H1 (cell line): Measurements from ENCODE around the gene CYRIA. TPM values are rescaled to one million over a fixed set of nuclear protein-coding genes. Genes with fewer than 3 reads are reported as not detected.

Source experiments
- CTCF ChIA-PET: fragments of 300-600 bp; sonication (Branson Sonifier 250); formaldehyde crosslinking; loops from one replicate; lab custom pipeline; 2021; ENCODE audit not compliant: partially characterized antibody; lab: Charles Lee
- POLR2A ChIA-PET: fragments of 300-600 bp; sonication (Branson Sonifier 250); formaldehyde crosslinking; loops from one replicate; lab custom pipeline; 2021; ENCODE audit warnings: inconsistent platforms; ENCODE audit not compliant: partially characterized antibody; lab: Charles Lee
- DNase-seq, 2 experiments: peaks; one replicate each; pipeline versions ENCODE4 v3.0.0 to v3.0.0-alpha.2; 2010 to 2022; ENCODE audit warnings: low spot score in 2 of 2, low read depth in 1 of 2, mixed read lengths in 1 of 2
- FAIRE-seq: peaks from 2 replicates; lab custom pipeline; 2011; peaks lifted over from hg19 to GRCh38; lab: Jason Lieb, UNC
- H2AFZ ChIP-seq: 2 replicates; pipeline ENCODE4 v1.8.1; 2012; ENCODE audit warnings: low read length, inconsistent platforms
- H2AK5ac ChIP-seq: 2 replicates; pipeline ENCODE4 v1.6.1; 2013; ENCODE audit warnings: low read depth, low read length
- H2BK120ac ChIP-seq: replicated peaks from 2 replicates; pipeline ENCODE3; 2013; ENCODE audit warnings: low read depth, low read length, inconsistent platforms
- H2BK12ac ChIP-seq: 2 replicates; pipeline ENCODE4 v1.6.1; 2013; ENCODE audit warnings: low read depth, low read length
- H2BK15ac ChIP-seq: 2 replicates; pipeline ENCODE4 v1.6.1; 2013; ENCODE audit warnings: low read length
- H2BK20ac ChIP-seq: 2 replicates; pipeline ENCODE4 v1.6.1; 2013; ENCODE audit warnings: low read length
- H2BK5ac ChIP-seq: 2 replicates; pipeline ENCODE4 v1.6.1; 2013; ENCODE audit warnings: low read depth, low read length
- H3K14ac ChIP-seq: 2 replicates; pipeline ENCODE4 v1.6.1; 2013; ENCODE audit warnings: inconsistent platforms; ENCODE audit not compliant: insufficient read length
- H3K18ac ChIP-seq: 2 replicates; pipeline ENCODE4 v1.6.1; 2013; ENCODE audit warnings: low read length; ENCODE audit errors: extremely low read depth
- H3K23ac ChIP-seq: 2 replicates; pipeline ENCODE4 v1.6.1; 2013; ENCODE audit warnings: inconsistent platforms; ENCODE audit not compliant: insufficient read length
- H3K23me2 ChIP-seq: 2 replicates; pipeline ENCODE4 v1.6.1; 2013; ENCODE audit warnings: low read depth, low read length
- H3K27ac ChIP-seq: 2 replicates; pipeline ENCODE4 v1.6.1; 2011; ENCODE audit warnings: low read depth, low read length, inconsistent platforms
- H3K27me3 ChIP-seq, 4 experiments: replicated peaks in 1 of 4; 1 replicate in 1 of 4; 2 replicates in 3 of 4; pipeline versions ENCODE4 v1.6.1 to v1.8.1; 2011 to 2013; ENCODE audit warnings: low read length in 3 of 4, mild to moderate bottlenecking in 3 of 4, inconsistent platforms in 2 of 4, mixed read lengths in 2 of 4, moderate library complexity in 1 of 4; ENCODE audit not compliant: control insufficient read depth in 3 of 4, insufficient read depth in 3 of 4; ENCODE audit errors: extremely low read depth in 1 of 4
- H3K36me3 ChIP-seq, 4 experiments: 2 replicates each; pipeline versions ENCODE4 v1.6.1 to v1.8.1; 2011 to 2013; ENCODE audit warnings: mild to moderate bottlenecking in 4 of 4, low read length in 3 of 4, moderate library complexity in 2 of 4, control low read depth in 1 of 4, inconsistent platforms in 1 of 4; ENCODE audit not compliant: insufficient read depth in 4 of 4, control insufficient read depth in 2 of 4
- H3K4ac ChIP-seq: replicated peaks from 2 replicates; pipeline ENCODE3; 2013; ENCODE audit warnings: low read length, low read depth, mixed read lengths, inconsistent platforms; ENCODE audit not compliant: insufficient read length
- H3K4me1 ChIP-seq, 4 experiments: replicated peaks in 1 of 4; 1 replicate in 1 of 4; 2 replicates in 3 of 4; pipeline versions ENCODE4 v1.6.1 to v1.8.1; 2011 to 2013; ENCODE audit warnings: low read length in 3 of 4, inconsistent platforms in 2 of 4, mixed read lengths in 1 of 4; ENCODE audit not compliant: insufficient read depth in 4 of 4, control insufficient read depth in 3 of 4
- H3K4me2 ChIP-seq, 2 experiments: 2 replicates each; pipeline versions ENCODE4 v1.6.1 to v1.8.1; 2011 to 2013; ENCODE audit warnings: low read depth in 2 of 2, low read length in 2 of 2, control low read depth in 1 of 2, inconsistent platforms in 1 of 2, mild to moderate bottlenecking in 1 of 2; ENCODE audit not compliant: insufficient read depth in 1 of 2
- H3K4me3 ChIP-seq, 4 experiments: fragments of 200-600, 300-600 bp in 1 of 4; sonication (generic), shearing (Covaris generic), sonication (Bioruptor Twin) in 1 of 4; 2 replicates each; pipeline versions ENCODE4 v1.5.1 to v1.8.1; 2011 to 2016; ENCODE audit warnings: low read length in 4 of 4, low read depth in 3 of 4, control low read depth in 2 of 4, inconsistent platforms in 2 of 4, mild to moderate bottlenecking in 2 of 4, mixed read lengths in 1 of 4, moderate library complexity in 1 of 4; ENCODE audit not compliant: insufficient read depth in 2 of 4; ENCODE audit errors: extremely low read depth in 1 of 4
- H3K56ac ChIP-seq: replicated peaks from 2 replicates; pipeline ENCODE3; 2013; ENCODE audit warnings: low read depth, mild to moderate bottlenecking, mixed read lengths, low read length, inconsistent platforms; ENCODE audit not compliant: insufficient read length
- H3K79me1 ChIP-seq: 2 replicates; pipeline ENCODE4 v1.6.1; 2013; ENCODE audit warnings: low read depth, low read length, control low read depth
- H3K79me2 ChIP-seq, 2 experiments: 2 replicates each; pipeline versions ENCODE4 v1.6.1 to v1.8.1; 2012 to 2013; ENCODE audit warnings: low read length in 2 of 2, mild to moderate bottlenecking in 2 of 2, inconsistent platforms in 1 of 2; ENCODE audit not compliant: insufficient read depth in 2 of 2, control insufficient read depth in 1 of 2
- H3K9ac ChIP-seq, 4 experiments: replicated peaks in 1 of 4; 1 replicate in 1 of 4; 2 replicates in 3 of 4; pipeline versions ENCODE4 v1.6.1 to v1.8.1; 2011 to 2013; ENCODE audit warnings: low read depth in 3 of 4, low read length in 3 of 4, control low read depth in 2 of 4, mild to moderate bottlenecking in 2 of 4, moderate library complexity in 2 of 4, inconsistent platforms in 1 of 4; ENCODE audit errors: extremely low read depth in 1 of 4
- H3K9me3 ChIP-seq, 2 experiments: 2 replicates each; pipeline versions ENCODE4 v1.6.1 to v1.8.1; 2012 to 2013; ENCODE audit warnings: mild to moderate bottlenecking in 2 of 2, moderate library complexity in 2 of 2, control low read depth in 1 of 2, inconsistent platforms in 1 of 2, low read depth in 1 of 2, low read length in 1 of 2, mixed read lengths in 1 of 2; ENCODE audit not compliant: insufficient read depth in 2 of 2
- H4K20me1 ChIP-seq, 2 experiments: replicated peaks in 1 of 2; 2 replicates each; pipeline versions ENCODE3 to v1.8.1; 2011 to 2013; ENCODE audit warnings: inconsistent platforms in 2 of 2, low read length in 2 of 2, mild to moderate bottlenecking in 1 of 2; ENCODE audit not compliant: insufficient read depth in 2 of 2, control insufficient read depth in 1 of 2
- H4K5ac ChIP-seq: 2 replicates; pipeline ENCODE4 v1.6.1; 2013; ENCODE audit warnings: low read length, low read depth, mixed read lengths, inconsistent platforms; ENCODE audit not compliant: insufficient read length
- H4K8ac ChIP-seq: 2 replicates; pipeline ENCODE4 v1.8.0; 2013; ENCODE audit warnings: mild to moderate bottlenecking, moderate library complexity, low read length, inconsistent platforms; ENCODE audit not compliant: insufficient read depth; ENCODE audit errors: extremely low read depth
- H4K91ac ChIP-seq: replicated peaks from 2 replicates; pipeline ENCODE3; 2013; ENCODE audit warnings: low read length, mixed read lengths, inconsistent platforms; ENCODE audit not compliant: insufficient read length
- SP4 ChIP-seq: IDR thresholded peaks from 2 replicates; pipeline ENCODE4 v1.6.1; 2012; ENCODE audit warnings: low read length, inconsistent platforms
- SRF ChIP-seq: IDR thresholded peaks from 2 replicates; pipeline ENCODE4 v1.6.1; 2011; ENCODE audit warnings: mild to moderate bottlenecking, low read depth, low read length, moderate library complexity
- SUZ12 ChIP-seq: fragments of 200-600 bp; sonication (generic); IDR thresholded peaks from 2 replicates; pipeline ENCODE4 v1.6.1; 2012; ENCODE audit warnings: mild to moderate bottlenecking, inconsistent platforms, low read length, moderate library complexity, mixed read lengths
- WGBS, 2 experiments: shearing (Covaris generic) in 1 of 2; methylation state at CpG; one replicate each; pipeline versions ENCODE4 v1.1.6 to v1.1.7; 2013 to 2015; ENCODE audit warnings: low lambda C conversion rate in 2 of 2, mixed read lengths in 2 of 2, inconsistent platforms in 1 of 2, low coverage in 1 of 2, missing lambda C conversion rate in 1 of 2; ENCODE audit not compliant: insufficient replicate concordance in 2 of 2, insufficient coverage in 1 of 2, insufficient read length in 1 of 2; ENCODE audit errors: extremely low coverage in 1 of 2, missing lambda C conversion rate in 1 of 2; 5-methylcytosine and 5-hydroxymethylcytosine counted together
- polyA plus RNA-seq, 7 experiments: library from polyadenylated mRNA; depleted of rRNA in 3 of 7; stranded (reverse) in 5 of 7; unstranded in 2 of 7; fragments of >200 nt in 5 of 7; fragments of 200-250 nt in 2 of 7; gene quantifications; 1 replicate in 5 of 7; 2 replicates in 1 of 7; 4 replicates in 1 of 7; pipeline versions ENCODE4 v1.2.1 to v1.2.3, GENCODE V29; 2011 to 2013; ENCODE audit warnings: missing spikeins in 2 of 7, mixed read lengths in 2 of 7
- total RNA-seq: library from RNA; stranded (reverse); fragmentation: NEBNext Ultra II Directional; extraction: Animal tissue kit (Norgen Biotek cat#: 25700); gene quantifications from 2 replicates; pipeline ENCODE4 v1.2.1, GENCODE V29; 2021

CYRIA gene
- total and polyA plus RNA-seq, 2 of the 8 experiments (the other 6 are each of a cell fraction or from before 2014, with no cell fraction given) = 1.5 to 9.8 TPM

DNA sequence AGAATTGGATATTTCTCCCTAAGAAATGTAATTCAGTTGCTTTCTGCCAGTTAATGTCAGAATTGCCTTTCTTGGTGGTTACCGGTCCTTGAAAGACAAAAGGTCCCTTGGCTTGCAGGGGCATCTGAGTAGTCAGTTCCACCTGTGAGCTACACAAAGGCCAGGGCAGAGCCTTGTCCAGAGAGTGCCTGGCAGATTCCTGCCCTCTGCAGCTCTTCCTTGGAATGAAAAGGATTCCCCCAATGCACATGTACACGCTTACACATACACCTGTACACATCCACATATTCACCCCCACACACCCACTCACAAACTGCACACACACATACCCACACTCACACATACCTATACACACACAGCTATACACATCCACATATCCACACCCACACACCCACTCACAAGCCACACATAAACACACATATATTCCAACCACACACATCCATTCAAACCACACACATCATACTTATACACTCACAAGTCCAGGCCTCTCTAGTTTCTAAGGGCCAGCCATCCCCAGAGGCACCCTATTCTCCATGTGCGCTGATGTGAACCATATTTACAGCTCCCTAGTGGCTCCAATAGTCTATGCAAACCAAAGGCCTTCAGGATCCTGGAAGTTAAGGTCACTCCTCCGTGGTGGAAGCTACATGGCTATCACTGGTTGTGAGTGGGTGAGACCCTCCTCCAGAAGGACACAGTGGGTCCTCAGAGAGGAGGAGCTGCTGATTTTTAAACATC lies 9.6 kb downstream of the CYRIA start:
- no peak overlapping the region for H4K91ac ChIP-seq
- H2AK5ac ChIP-seq = no peak overlapping the region
- ChIA-PET CTCF (interaction anchor here (0.6 to 3.9 kb wide), 7 partner anchors 9 to 1125 kb away, joined by 3 to 16 read pairs (median 5); partner anchors contain the start of gene CYRIA), POLR2A (interaction anchor here (1.1 kb wide), 1 partner anchor 10 kb away, joined by 4 read pairs; no protein-coding TSS in a partner anchor)
- no peak overlapping the region for H3K4me2 ChIP-seq
- H4K5ac ChIP-seq = no peak overlapping the region
- no peak overlapping the region for H2BK20ac ChIP-seq
- H3K56ac ChIP-seq = no peak overlapping the region
- H4K20me1 ChIP-seq = no peaks in the 10 kb centered on the region
- no peak overlapping the region for H2BK5ac ChIP-seq
- peaks cover 0 to 3% (median 0%) of the 10 kb centered on the region in 4 experiments; a peak in 3 of 7 replicates for H3K4me1 ChIP-seq
- no peak overlapping the region for H2BK12ac ChIP-seq
- H3K27ac ChIP-seq = no peak overlapping the region
- H3K14ac ChIP-seq = no peak overlapping the region
- 0 out of 2 replicates have a peak, but pooled peaks cover 2% of the 10 kb centered on the region for H3K79me1 ChIP-seq
- no peak overlapping the region for H2AFZ ChIP-seq
- TF ChIP-seq SP4 (no peak), SUZ12 (no peak), SRF (no peak)
- DNase-seq (peak in 1 of 2 experiments; percentile 34), FAIRE-seq (no peak)
- WGBS, 2 experiments = 88% methylated on average over 4 of the region's 4 CpGs; no CpG with 5 or more reads in 1 of the 2 experiments
- H3K9ac ChIP-seq = no peak overlapping the region; a peak in 2 of 7 replicates
- no peak overlapping the region for H2BK120ac ChIP-seq
- H3K4ac ChIP-seq = no peak overlapping the region
- no peaks in the 10 kb centered on the region for H3K79me2 ChIP-seq
- H3K9me3 ChIP-seq = no peaks in the 10 kb centered on the region
- no peak overlapping the region for H3K23ac ChIP-seq
- no peaks in the 10 kb centered on the region for H3K27me3 ChIP-seq
- H3K36me3 ChIP-seq = no peaks in the 10 kb centered on the region
- H2BK15ac ChIP-seq = no peak overlapping the region
- H3K18ac ChIP-seq = no peak overlapping the region
- H3K23me2 ChIP-seq = peaks cover 2% of the 10 kb centered on the region; the same call in 1 of the 2 replicates
- no peak overlapping the region for H3K4me3 ChIP-seq
- H4K8ac ChIP-seq = no peak overlapping the region
